ENCODE data around the gene FHIP1A. TPM values are rescaled to one million over a fixed set of nuclear protein-coding genes. Genes with fewer than 3 reads are reported as not detected.

The FHIP1A gene
- total and polyA plus RNA-seq, 2 of the 8 experiments (the other 6 are each of a cell fraction or from before 2014, with no cell fraction given) = 17.9 to 75.2 TPM

- no peak overlapping the region for H2AFZ ChIP-seq (ENCODE audit: low read length)
- H3K23ac ChIP-seq (ENCODE audit: insufficient read length) = no peak overlapping the region
- no peaks in the 10 kb centered on the region for H4K20me1 ChIP-seq (replicated peaks in 1 of 2; ENCODE audit: control insufficient read depth in 1 of 2, insufficient read depth in 2 of 2, low read length in 2 of 2)
- no peak overlapping the region for H3K4me3 ChIP-seq (ENCODE audit: extremely low read depth in 1 of 4, insufficient read depth in 2 of 4, low read depth in 3 of 4, low read length in 4 of 4)
- H3K4me2 ChIP-seq (ENCODE audit: insufficient read depth in 1 of 2, low read depth in 2 of 2, low read length in 2 of 2) = no peak overlapping the region
- TF ChIP-seq FOSL1 (IDR thresholded peaks at IDR 0.05; ENCODE audit: insufficient read depth, low read depth, low read length) (no peak), SIX5 (IDR thresholded peaks at IDR 0.05; ENCODE audit: low read depth, low read length) (no peak)
- no peak overlapping the region for H4K91ac ChIP-seq (replicated peaks; ENCODE audit: insufficient read length, low read length)
- no peaks in the 10 kb centered on the region for H3K23me2 ChIP-seq (ENCODE audit: low read depth, low read length)
- no peak overlapping the region for H2AK5ac ChIP-seq (ENCODE audit: low read depth, low read length)
- H3K9me3 ChIP-seq (ENCODE audit: insufficient read depth in 2 of 2, low read depth in 1 of 2, low read length in 1 of 2) = no peaks in the 10 kb centered on the region; a peak in 1 of 4 replicates
- no peak overlapping the region for H4K5ac ChIP-seq (ENCODE audit: insufficient read length, low read depth, low read length)
- FAIRE-seq (no peak), DNase-seq (ENCODE audit: low read depth in 1 of 2, low spot score in 2 of 2) (no peak)
- no peak overlapping the region for H3K18ac ChIP-seq (ENCODE audit: extremely low read depth, low read length)
- no peak overlapping the region for H2BK20ac ChIP-seq (ENCODE audit: low read length)
- H3K9ac ChIP-seq (replicated peaks in 1 of 4; ENCODE audit: extremely low read depth in 1 of 4, low read depth in 3 of 4, low read length in 3 of 4) = no peak overlapping the region
- H3K56ac ChIP-seq (replicated peaks; ENCODE audit: insufficient read length, low read depth, low read length) = no peak overlapping the region
- no peak overlapping the region for H2BK5ac ChIP-seq (ENCODE audit: low read depth, low read length)
- no peaks in the 10 kb centered on the region for H3K36me3 ChIP-seq (ENCODE audit: control insufficient read depth in 2 of 4, insufficient read depth in 4 of 4, low read length in 3 of 4)
- H3K14ac ChIP-seq (ENCODE audit: insufficient read length) = no peak overlapping the region
- H3K79me2 ChIP-seq (ENCODE audit: control insufficient read depth in 1 of 2, insufficient read depth in 2 of 2, low read length in 2 of 2) = peaks cover 4 to 92% of the 10 kb centered on the region in 2 experiments
- CTCF ChIA-PET (ENCODE audit: partially characterized antibody) = no interaction called here
- 84 to 100% methylated on average over 1 to 3 of the region's 3 CpGs for WGBS, 2 experiments (ENCODE audit: extremely low coverage in 1 of 2, insufficient coverage in 1 of 2, insufficient read length in 1 of 2, insufficient replicate concordance in 2 of 2, low coverage in 1 of 2, low lambda C conversion rate in 2 of 2, missing lambda C conversion rate in 1 of 2)
- H2BK12ac ChIP-seq (ENCODE audit: low read depth, low read length) = no peak overlapping the region
- H2BK15ac ChIP-seq (ENCODE audit: low read length) = no peak overlapping the region
- no peak overlapping the region for H2BK120ac ChIP-seq (replicated peaks; ENCODE audit: low read depth, low read length)
- H4K8ac ChIP-seq (ENCODE audit: extremely low read depth, insufficient read depth, low read length) = no peak overlapping the region
- H3K27me3 ChIP-seq (replicated peaks in 1 of 4; ENCODE audit: control insufficient read depth in 3 of 4, extremely low read depth in 1 of 4, insufficient read depth in 3 of 4, low read length in 3 of 4) = no peaks in the 10 kb centered on the region
- H3K4me1 ChIP-seq (replicated peaks in 1 of 4; ENCODE audit: control insufficient read depth in 3 of 4, insufficient read depth in 4 of 4, low read length in 3 of 4) = peaks cover 2 to 14% (median 13%) of the 10 kb centered on the region in 4 experiments; a peak in 4 of 7 replicates
- H3K79me1 ChIP-seq (ENCODE audit: low read depth, low read length) = no peaks in the 10 kb centered on the region; the same call in 1 of the 2 replicates
- H3K4ac ChIP-seq (replicated peaks; ENCODE audit: insufficient read length, low read depth, low read length) = no peak overlapping the region
- no peak overlapping the region for H3K27ac ChIP-seq (ENCODE audit: low read depth, low read length)
- POLR2A ChIA-PET (ENCODE audit: partially characterized antibody) = no interaction called here
Observed at GRCh38 chr4:151428346-151428745, 19.4 kb downstream of the FHIP1A start.

Measured in H1 (cell line).